H9 (cell line): ENCODE results near the gene CCDC102B. TPM values are rescaled to one million over a fixed set of nuclear protein-coding genes. Genes with fewer than 3 reads are reported as not detected.

Experiments
- DNase-seq: peaks from one replicate; pipeline ENCODE4 v3.0.0-alpha.2; 2017
- H2AFZ ChIP-seq: one replicate; pipeline ENCODE4 v1.6.1; 2013; ENCODE audit warnings: mild to moderate bottlenecking, low read length, control low read depth, moderate library complexity
- H2AK5ac ChIP-seq: 2 replicates; pipeline ENCODE4 v1.6.1; 2013; ENCODE audit warnings: low read length, control low read depth, mixed read lengths; ENCODE audit not compliant: insufficient read length
- H2BK120ac ChIP-seq: one replicate; pipeline ENCODE4 v1.6.1; 2013; ENCODE audit warnings: low read depth, mild to moderate bottlenecking, low read length, control low read depth, inconsistent platforms; ENCODE audit not compliant: poor library complexity, severe bottlenecking
- H2BK12ac ChIP-seq: 2 replicates; pipeline ENCODE4 v1.6.1; 2013; ENCODE audit warnings: low read length, control low read depth, mixed read lengths, low read depth; ENCODE audit not compliant: insufficient read length
- H2BK15ac ChIP-seq: 2 replicates; pipeline ENCODE4 v1.6.1; 2013; ENCODE audit warnings: low read depth, low read length, control low read depth
- H2BK20ac ChIP-seq: one replicate; pipeline ENCODE4 v1.6.1; 2013; ENCODE audit warnings: low read depth, mild to moderate bottlenecking, low read length, control low read depth, inconsistent platforms; ENCODE audit not compliant: poor library complexity, severe bottlenecking
- H2BK5ac ChIP-seq: 2 replicates; pipeline ENCODE4 v1.6.1; 2013; ENCODE audit warnings: low read length, control low read depth, mixed read lengths; ENCODE audit not compliant: insufficient read length
- H3K14ac ChIP-seq: 2 replicates; pipeline ENCODE4 v1.6.1; 2013; ENCODE audit warnings: low read length, control low read depth; ENCODE audit not compliant: insufficient read depth
- H3K18ac ChIP-seq: 2 replicates; pipeline ENCODE4 v1.6.1; 2013; ENCODE audit warnings: low read depth, mild to moderate bottlenecking, mixed read lengths, low read length, control low read depth; ENCODE audit not compliant: insufficient read length
- H3K23ac ChIP-seq: 2 replicates; pipeline ENCODE4 v1.6.1; 2013; ENCODE audit warnings: low read length, control low read depth, mixed read lengths, low read depth; ENCODE audit not compliant: insufficient read length
- H3K23me2 ChIP-seq: 2 replicates; pipeline ENCODE4 v1.6.1; 2013; ENCODE audit warnings: low read depth, mild to moderate bottlenecking, mixed read lengths, low read length, control low read depth; ENCODE audit not compliant: insufficient read length, poor library complexity, severe bottlenecking
- H3K27ac ChIP-seq: 2 replicates; pipeline ENCODE4 v1.5.1; 2013; ENCODE audit warnings: low read length, control low read depth, mixed read lengths, low read depth; ENCODE audit not compliant: insufficient read length
- H3K27me3 ChIP-seq: 2 replicates; pipeline ENCODE4 v1.6.1; 2013; ENCODE audit warnings: low read length, control low read depth, inconsistent platforms; ENCODE audit not compliant: insufficient read depth
- H3K4ac ChIP-seq: 2 replicates; pipeline ENCODE4 v1.6.1; 2013; ENCODE audit warnings: low read depth, mild to moderate bottlenecking, control low read depth, inconsistent platforms, low read length, moderate library complexity
- H3K4me1 ChIP-seq: 2 replicates; pipeline ENCODE4 v1.6.1; 2013; ENCODE audit warnings: low read length, control low read depth, inconsistent platforms; ENCODE audit not compliant: insufficient read depth
- H3K4me2 ChIP-seq: 2 replicates; pipeline ENCODE4 v1.6.1; 2013; ENCODE audit warnings: low read length, control low read depth, mixed read lengths; ENCODE audit not compliant: insufficient read length, insufficient read depth
- H3K56ac ChIP-seq: 2 replicates; pipeline ENCODE4 v1.6.1; 2013; ENCODE audit warnings: low read depth, mild to moderate bottlenecking, mixed read lengths, low read length, control low read depth; ENCODE audit not compliant: insufficient read length
- H3K79me1 ChIP-seq: 2 replicates; pipeline ENCODE4 v1.6.1; 2013; ENCODE audit warnings: low read depth, mild to moderate bottlenecking, moderate library complexity, low read length, control low read depth, inconsistent platforms; ENCODE audit not compliant: insufficient read depth, poor library complexity, severe bottlenecking
- H3K79me2 ChIP-seq: 2 replicates; pipeline ENCODE4 v1.6.1; 2013; ENCODE audit warnings: low read length, control low read depth, inconsistent platforms; ENCODE audit not compliant: insufficient read depth
- H3K9ac ChIP-seq: 2 replicates; pipeline ENCODE4 v1.6.1; 2013; ENCODE audit warnings: low read length, control low read depth, mixed read lengths; ENCODE audit not compliant: insufficient read length; ENCODE audit errors: extremely low read depth
- H3K9me3 ChIP-seq: one replicate; pipeline ENCODE4 v1.6.1; 2013; ENCODE audit warnings: low read depth, low read length, inconsistent platforms; ENCODE audit not compliant: control insufficient read depth
- H3T11ph ChIP-seq: one replicate; pipeline ENCODE4 v1.6.1; 2013; ENCODE audit warnings: mild to moderate bottlenecking, low read length, control low read depth, inconsistent platforms
- H4K20me1 ChIP-seq: one replicate; pipeline ENCODE4 v1.6.1; 2013; ENCODE audit not compliant: control insufficient read depth, insufficient read length, insufficient read depth
- H4K5ac ChIP-seq: 2 replicates; pipeline ENCODE4 v1.6.1; 2013; ENCODE audit warnings: low read depth, mild to moderate bottlenecking, mixed read lengths, low read length, control low read depth; ENCODE audit not compliant: insufficient read length
- H4K8ac ChIP-seq: replicated peaks from 2 replicates; pipeline ENCODE4 v1.6.1; 2013; ENCODE audit warnings: low read length, control low read depth, mixed read lengths, low read depth; ENCODE audit not compliant: insufficient read length
- H4K91ac ChIP-seq: 2 replicates; pipeline ENCODE4 v1.6.1; 2013; ENCODE audit warnings: low read depth, mild to moderate bottlenecking, moderate library complexity, mixed read lengths, low read length, control low read depth; ENCODE audit not compliant: insufficient read length
- H3K27ac Mint-ChIP-seq, 3 experiments: 2 replicates in 2 of 3; 3 replicates in 1 of 3; pipeline ENCODE4 v1.8.0; 2020 to 2021; ENCODE audit warnings: mixed read lengths in 3 of 3, mild to moderate bottlenecking in 1 of 3, moderate library complexity in 1 of 3
- H3K27me3 Mint-ChIP-seq: 2 replicates; pipeline ENCODE4 v1.8.0; 2021; ENCODE audit warnings: low read depth, mild to moderate bottlenecking, moderate library complexity, mixed read lengths
- H3K36me3 Mint-ChIP-seq, 3 experiments: 2 replicates in 2 of 3; 3 replicates in 1 of 3; pipeline ENCODE4 v1.8.0; 2020 to 2021; ENCODE audit warnings: low read depth in 3 of 3, mixed read lengths in 3 of 3; ENCODE audit not compliant: insufficient read depth in 1 of 3
- H3K4me1 Mint-ChIP-seq, 2 experiments: 2 replicates each; pipeline ENCODE4 v1.8.0; 2020; ENCODE audit warnings: mixed read lengths in 2 of 2
- H3K4me3 Mint-ChIP-seq, 2 experiments: 2 replicates in 1 of 2; 3 replicates in 1 of 2; pipeline ENCODE4 v1.8.0; 2020 to 2021; ENCODE audit warnings: mild to moderate bottlenecking in 2 of 2, mixed read lengths in 2 of 2, moderate library complexity in 1 of 2
- H3K9me3 Mint-ChIP-seq, 2 experiments: 2 replicates in 1 of 2; 3 replicates in 1 of 2; pipeline ENCODE4 v1.8.0; 2020; ENCODE audit warnings: mild to moderate bottlenecking in 2 of 2, mixed read lengths in 2 of 2, moderate library complexity in 1 of 2
- WGBS: extraction: QIAGEN DNeasy Blood & Tissue Kit; methylation state at CpG from one replicate; pipeline ENCODE4 v1.1.7; 2013; ENCODE audit warnings: missing lambda C conversion rate, low lambda C conversion rate, mixed read lengths; ENCODE audit not compliant: insufficient read length; ENCODE audit errors: extremely low coverage; 5-methylcytosine and 5-hydroxymethylcytosine counted together
- total RNA-seq: library from RNA; stranded (reverse); gene quantifications from 2 replicates; pipeline ENCODE4 v1.2.1, GENCODE V29; 2021
- TF ChIP-seq, protein P1 (sequence below): fragments of 200-600 bp; sonication (generic); conservative IDR thresholded peaks from 3 replicates; pipeline ENCODE4 v1.8.0; 2021; ENCODE audit warnings: antibody characterized with exemption, mild to moderate bottlenecking

The CCDC102B gene
- total RNA-seq, 1 experiment from 2014 or later: 1.2 TPM

DNA sequence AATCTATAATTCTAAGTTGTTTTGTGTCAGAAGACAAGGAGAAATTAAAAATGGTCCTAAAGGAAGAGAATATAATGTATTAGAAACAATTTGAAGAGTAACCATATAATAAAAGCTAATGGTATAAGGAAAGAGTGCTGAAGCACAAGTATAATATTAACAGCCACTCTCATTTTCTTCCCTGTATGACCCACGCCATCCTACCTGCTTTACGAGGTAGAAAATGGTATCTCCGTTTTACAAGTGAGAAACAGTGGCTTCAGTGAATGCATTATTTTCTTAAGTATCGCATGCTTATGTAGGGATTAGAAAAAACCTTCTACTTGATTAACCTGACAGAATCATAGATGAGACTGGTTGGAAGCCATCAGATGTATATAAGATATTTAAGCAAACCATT lies 266.2 kb downstream of the CCDC102B start:
- H3K4me1 Mint-ChIP-seq: no peaks in the 10 kb centered on the region
- TF ChIP-seq, protein P1, sequence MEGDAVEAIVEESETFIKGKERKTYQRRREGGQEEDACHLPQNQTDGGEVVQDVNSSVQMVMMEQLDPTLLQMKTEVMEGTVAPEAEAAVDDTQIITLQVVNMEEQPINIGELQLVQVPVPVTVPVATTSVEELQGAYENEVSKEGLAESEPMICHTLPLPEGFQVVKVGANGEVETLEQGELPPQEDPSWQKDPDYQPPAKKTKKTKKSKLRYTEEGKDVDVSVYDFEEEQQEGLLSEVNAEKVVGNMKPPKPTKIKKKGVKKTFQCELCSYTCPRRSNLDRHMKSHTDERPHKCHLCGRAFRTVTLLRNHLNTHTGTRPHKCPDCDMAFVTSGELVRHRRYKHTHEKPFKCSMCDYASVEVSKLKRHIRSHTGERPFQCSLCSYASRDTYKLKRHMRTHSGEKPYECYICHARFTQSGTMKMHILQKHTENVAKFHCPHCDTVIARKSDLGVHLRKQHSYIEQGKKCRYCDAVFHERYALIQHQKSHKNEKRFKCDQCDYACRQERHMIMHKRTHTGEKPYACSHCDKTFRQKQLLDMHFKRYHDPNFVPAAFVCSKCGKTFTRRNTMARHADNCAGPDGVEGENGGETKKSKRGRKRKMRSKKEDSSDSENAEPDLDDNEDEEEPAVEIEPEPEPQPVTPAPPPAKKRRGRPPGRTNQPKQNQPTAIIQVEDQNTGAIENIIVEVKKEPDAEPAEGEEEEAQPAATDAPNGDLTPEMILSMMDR: no peak

More for the DNA sequence above, 266.2 kb downstream of the CCDC102B start:
- Histone ChIP-seq H3K27me3 (no peaks in the 10 kb centered on the region), H2BK5ac (no peak overlapping the region), H3T11ph (no peak overlapping the region), H2BK12ac (no peak overlapping the region), H3K79me1 (no peaks in the 10 kb centered on the region), H4K91ac (no peak overlapping the region), H2AFZ (no peak overlapping the region), H2BK120ac (no peak overlapping the region), H3K9ac (no peak overlapping the region), H3K27ac (no peak overlapping the region), H3K23me2 (no peaks in the 10 kb centered on the region), H4K20me1 (no peaks in the 10 kb centered on the region), H4K5ac (no peak overlapping the region), H3K14ac (no peak overlapping the region), H2AK5ac (no peak overlapping the region), H3K56ac (no peak overlapping the region), H2BK15ac (no peak overlapping the region), H2BK20ac (no peak overlapping the region), H4K8ac (no peak overlapping the region), H3K9me3 (no peaks in the 10 kb centered on the region), H3K18ac (no peak overlapping the region), H3K23ac (no peak overlapping the region), H3K79me2 (no peaks in the 10 kb centered on the region), H3K4me1 (no peaks in the 10 kb centered on the region), H3K4me2 (no peak overlapping the region), H3K4ac (no peak overlapping the region)
- WGBS: no CpG with 5 or more reads among the region's 4 CpGs
- H3K9me3 Mint-ChIP-seq: no peaks in the 10 kb centered on the region; a peak in 1 of 5 replicates
- no peak overlapping the region for H3K27ac Mint-ChIP-seq
- no peaks in the 10 kb centered on the region for H3K36me3 Mint-ChIP-seq
- no peak for DNase-seq
- H3K27me3 Mint-ChIP-seq: no peaks in the 10 kb centered on the region
- H3K4me3 Mint-ChIP-seq: no peak overlapping the region
